Body of pancreas (tissue), 4 donors: ENCODE measurements around the gene HBB.

Experiments used
- POLR2A ChIP-seq, 3 donors: fragments of 450-650 bp; IDR thresholded peaks; one replicate each; pipeline ENCODE4 v1.6.1; 2016; ENCODE audit warnings: antibody characterized with exemption in 3 of 3, mild to moderate bottlenecking in 2 of 3
- TF ChIP-seq, protein P1 (sequence below), 7 experiments: fragments of 450-650 bp in 4 of 7; fragments of 200-600 bp in 3 of 7; sonication (generic) in 3 of 7; IDR thresholded peaks; one replicate each; pipeline ENCODE4 v1.5.1; 2016 to 2019; ENCODE audit warnings: antibody characterized with exemption in 7 of 7

DNA sequence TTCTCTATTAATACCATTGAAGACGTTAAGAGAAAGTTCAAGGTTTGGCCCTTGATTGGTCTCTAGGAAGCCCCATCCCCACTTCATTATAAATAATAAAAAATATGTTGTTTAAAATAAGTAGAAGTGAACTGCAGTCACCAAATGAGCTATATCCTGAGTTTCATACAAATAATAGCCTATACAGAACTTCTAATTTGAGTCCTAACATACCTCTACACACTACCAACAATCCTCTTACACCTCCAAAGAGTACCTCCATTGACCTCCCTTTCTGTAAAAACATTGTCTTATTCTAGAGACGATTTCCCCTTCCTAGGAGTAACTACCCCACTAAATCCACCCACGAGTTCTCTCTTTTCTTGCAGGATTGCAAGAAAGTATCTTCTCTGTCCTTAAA lies 14.6 kb upstream of the HBB start:
- TF ChIP-seq, protein P1, sequence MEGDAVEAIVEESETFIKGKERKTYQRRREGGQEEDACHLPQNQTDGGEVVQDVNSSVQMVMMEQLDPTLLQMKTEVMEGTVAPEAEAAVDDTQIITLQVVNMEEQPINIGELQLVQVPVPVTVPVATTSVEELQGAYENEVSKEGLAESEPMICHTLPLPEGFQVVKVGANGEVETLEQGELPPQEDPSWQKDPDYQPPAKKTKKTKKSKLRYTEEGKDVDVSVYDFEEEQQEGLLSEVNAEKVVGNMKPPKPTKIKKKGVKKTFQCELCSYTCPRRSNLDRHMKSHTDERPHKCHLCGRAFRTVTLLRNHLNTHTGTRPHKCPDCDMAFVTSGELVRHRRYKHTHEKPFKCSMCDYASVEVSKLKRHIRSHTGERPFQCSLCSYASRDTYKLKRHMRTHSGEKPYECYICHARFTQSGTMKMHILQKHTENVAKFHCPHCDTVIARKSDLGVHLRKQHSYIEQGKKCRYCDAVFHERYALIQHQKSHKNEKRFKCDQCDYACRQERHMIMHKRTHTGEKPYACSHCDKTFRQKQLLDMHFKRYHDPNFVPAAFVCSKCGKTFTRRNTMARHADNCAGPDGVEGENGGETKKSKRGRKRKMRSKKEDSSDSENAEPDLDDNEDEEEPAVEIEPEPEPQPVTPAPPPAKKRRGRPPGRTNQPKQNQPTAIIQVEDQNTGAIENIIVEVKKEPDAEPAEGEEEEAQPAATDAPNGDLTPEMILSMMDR (IDR thresholded peaks at IDR 0.05): no peak
- no peak for TF ChIP-seq POLR2A (IDR thresholded peaks at IDR 0.05)
